ENCODE data around the gene IGSF21.

The IGSF21 gene

GRCh38 chr1:18120638-18121037 is 13.0 kb downstream of the IGSF21 start:
- DNase-seq: no peak

GRCh38 chr1:18121072-18121820 is 13.6 kb downstream of the IGSF21 start:
- no peak for DNase-seq

- no peak for DNase-seq
Measured at GRCh38 chr1:18123467-18123992, 15.9 kb downstream of the IGSF21 start.

DNA sequence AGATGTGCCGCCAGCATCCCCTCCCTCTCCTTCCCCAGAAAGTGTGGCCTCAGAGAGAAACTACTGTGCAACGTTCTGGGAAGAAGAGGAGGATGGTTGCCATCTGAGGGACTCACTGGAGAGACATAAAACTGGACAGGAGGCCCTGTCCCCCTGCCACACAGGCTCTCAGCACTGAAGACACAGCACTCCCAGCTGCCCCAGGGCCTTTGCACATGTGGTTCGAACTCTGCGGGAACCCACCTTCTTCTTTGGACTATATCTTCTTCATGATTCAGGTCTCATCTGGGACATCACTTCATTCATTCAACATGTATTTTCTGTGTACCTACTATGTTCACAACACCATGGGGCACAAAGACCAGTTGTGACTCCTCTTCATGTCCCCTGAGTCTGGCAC is 17.4 kb downstream of the IGSF21 start:
- DNase-seq: no peak

GRCh38 chr1:18126616-18127015 is 19.0 kb downstream of the IGSF21 start:
- DNase-seq: peak; percentile 23 to 56

GRCh38 chr1:18128298-18128697 is 20.7 kb downstream of the IGSF21 start:
- no peak for DNase-seq

GRCh38 chr1:18130356-18130755 is 22.8 kb downstream of the IGSF21 start:
- no peak for DNase-seq

GRCh38 chr1:18132022-18132710 is 24.6 kb downstream of the IGSF21 start:
- DNase-seq: no peak

- DNase-seq: no peak
Measured at GRCh38 chr1:18132711-18133541, 25.3 kb downstream of the IGSF21 start.

DNA sequence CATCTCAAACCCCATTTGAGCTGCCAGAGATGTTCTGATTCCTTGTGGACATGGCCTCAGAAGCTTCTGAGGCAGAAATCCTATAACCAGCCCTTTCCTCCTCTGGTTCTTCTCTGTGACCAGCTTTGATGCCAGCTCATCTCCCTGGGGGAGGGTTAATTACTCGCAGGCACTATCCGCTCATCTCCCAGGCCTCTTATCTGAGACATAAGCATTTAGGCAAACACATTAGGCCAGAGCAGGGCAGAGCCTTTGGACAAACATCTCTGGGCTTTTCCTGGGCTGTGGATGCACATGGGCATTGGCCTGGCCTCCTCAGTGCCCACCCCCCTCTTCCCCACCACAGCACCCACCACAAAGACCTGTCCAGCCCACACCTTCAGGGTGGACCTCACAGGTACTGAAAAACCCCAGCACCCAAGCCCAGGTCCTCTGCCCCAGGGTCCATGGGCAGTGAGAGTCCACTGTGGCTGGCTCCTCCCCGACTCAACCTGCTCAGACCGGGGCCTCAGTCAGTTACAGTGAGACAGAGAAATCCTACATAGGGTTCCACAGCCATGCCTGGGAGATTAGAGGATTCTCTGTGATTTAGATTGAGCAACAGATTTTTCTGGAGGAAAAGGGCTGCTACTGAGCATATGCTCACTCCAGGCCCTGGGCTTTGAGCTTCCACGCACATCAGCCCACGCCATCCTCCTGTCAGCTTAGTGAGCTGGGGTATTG is 26.9 kb downstream of the IGSF21 start:
- peak; percentile 51 to 73 for DNase-seq

GRCh38 chr1:18137759-18138345 is 30.3 kb downstream of the IGSF21 start:
- no peak for DNase-seq

DNA sequence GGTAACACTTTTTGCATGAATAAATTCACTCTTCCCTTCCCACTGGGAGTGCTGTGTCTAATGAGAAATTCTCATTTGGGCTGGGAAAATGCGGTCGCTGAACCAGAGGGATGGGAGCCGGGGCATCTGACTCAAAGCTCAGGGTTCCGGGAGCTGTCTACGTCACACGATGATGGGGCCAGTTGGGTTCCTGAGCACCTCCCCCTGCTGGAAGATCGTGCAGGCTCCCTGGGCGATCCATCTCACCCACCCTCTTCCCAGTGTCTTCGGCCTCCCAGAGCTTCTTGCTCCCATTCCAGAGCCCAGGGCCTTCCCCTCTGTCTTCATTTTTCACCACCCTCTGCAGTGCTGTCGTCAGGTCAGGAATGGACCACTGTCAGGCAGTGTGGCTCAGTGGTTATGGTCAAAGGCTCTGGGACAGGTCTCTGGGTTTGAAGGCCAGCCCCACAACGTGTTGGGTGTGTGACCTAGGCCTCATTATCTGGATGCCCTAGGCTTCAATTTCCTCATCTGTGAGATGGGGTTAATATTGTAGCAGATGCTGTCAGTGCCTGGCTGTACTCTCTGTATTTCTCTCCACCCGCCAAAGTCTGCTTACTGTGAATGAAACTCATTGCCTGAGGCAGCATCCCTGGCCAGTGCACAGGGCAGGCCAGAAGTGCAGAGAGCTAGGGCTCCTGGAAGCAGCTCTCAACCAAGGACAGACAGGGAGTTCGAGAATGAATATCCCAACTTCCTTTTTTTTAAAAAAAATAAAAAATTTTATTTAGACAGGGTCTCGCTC is 31.8 kb downstream of the IGSF21 start:
- DNase-seq: no peak

DNA sequence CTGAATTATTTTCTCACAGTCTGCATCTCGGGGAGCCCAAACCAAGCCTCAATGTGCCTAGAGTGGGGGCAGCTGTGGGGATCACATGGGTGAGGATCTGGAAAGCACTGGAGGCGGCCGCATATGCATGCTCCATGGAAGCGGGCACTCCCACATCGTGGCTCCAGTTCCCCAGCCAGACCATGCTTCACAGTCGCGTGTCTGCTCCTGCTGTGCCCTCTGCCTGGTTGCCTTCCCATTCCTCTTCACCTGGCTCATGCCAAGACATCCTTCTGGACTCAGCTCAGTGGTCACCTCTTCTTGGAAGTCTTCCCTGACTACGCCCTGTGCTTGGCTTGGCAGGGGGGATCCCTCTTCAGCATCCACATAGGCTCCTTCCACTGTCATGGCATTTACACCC is 32.8 kb downstream of the IGSF21 start:
- no peak for DNase-seq

DNA sequence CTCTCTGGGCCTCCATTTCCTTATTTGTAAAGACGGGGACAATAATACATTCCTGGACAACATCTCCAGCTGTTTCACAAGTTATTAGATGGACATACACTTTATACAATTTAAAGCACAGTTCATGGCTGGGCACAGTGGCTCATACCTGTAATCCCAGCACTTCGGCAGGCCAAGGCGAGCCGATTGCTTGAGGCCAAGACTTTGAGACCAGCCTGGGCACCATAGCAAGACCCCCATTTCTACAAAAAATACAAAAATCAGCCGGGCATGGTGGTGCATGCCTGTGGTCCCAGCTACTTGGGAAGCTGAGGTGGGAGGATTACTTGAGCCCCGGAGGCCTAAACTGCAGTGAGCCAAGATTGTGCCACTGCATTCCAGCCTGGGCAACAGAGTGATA is 34.1 kb downstream of the IGSF21 start:
- DNase-seq: no peak

GRCh38 chr1:18142471-18142870 is 34.9 kb downstream of the IGSF21 start:
- DNase-seq: no peak

- DNase-seq: no peak
Measured at GRCh38 chr1:18142969-18143368, 35.4 kb downstream of the IGSF21 start.

- DNase-seq: no peak
Measured at GRCh38 chr1:18144062-18144461, 36.5 kb downstream of the IGSF21 start.

- no peak for DNase-seq
Measured at GRCh38 chr1:18144916-18145647, 37.5 kb downstream of the IGSF21 start.

DNA sequence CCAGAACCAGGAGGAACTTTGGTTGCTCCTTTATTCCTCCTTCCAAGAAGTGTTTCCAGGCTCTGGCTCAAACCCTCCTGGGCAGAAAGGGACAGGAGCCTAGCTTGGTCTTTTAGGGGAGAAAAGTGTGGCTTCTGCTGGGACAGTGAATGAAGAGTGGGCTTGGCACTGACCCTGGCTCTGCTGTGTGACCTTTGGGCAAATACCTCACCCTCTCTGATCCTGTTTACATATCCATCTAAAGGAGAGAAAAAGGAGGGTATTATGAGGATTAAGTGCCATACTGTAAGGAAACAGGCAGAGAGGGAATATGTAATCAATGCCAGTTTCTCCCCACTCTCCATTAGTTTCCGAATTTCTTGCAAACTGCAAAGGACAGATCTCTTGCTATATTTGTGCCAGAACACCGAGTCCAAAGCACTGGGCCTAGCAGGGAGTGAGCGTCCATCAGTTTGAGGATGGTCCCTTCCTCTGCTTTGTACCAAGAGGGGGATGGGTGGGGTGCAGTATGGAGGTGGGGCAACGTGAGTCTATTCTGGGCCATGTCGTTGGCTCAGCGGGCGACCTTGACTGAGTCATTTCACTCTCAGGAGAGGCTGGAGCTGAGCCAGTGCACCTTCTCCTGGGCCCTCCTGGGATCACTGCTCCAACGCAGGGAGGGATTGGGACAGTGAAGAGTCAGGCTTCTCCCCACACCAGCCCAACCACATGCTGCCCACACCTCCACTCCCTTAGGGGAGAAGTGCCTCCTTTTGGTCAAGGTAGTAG is 38.4 kb downstream of the IGSF21 start:
- DNase-seq: no peak

- DNase-seq: no peak
Measured at GRCh38 chr1:18146886-18147285, 39.3 kb downstream of the IGSF21 start.
